NCI-H1436 (cell line): ENCODE measurements around the gene SURF6.
"Not testable (repeated sequence)": the region's sequence is repeated elsewhere in the genome, so short reads cannot be mapped to it uniquely, and the experiment has no call there.

Experiments
- DNase-seq: peaks from one replicate; lab custom pipeline; 2025; lab: John Stamatoyannopoulos, UW

SURF6 gene

DNA sequence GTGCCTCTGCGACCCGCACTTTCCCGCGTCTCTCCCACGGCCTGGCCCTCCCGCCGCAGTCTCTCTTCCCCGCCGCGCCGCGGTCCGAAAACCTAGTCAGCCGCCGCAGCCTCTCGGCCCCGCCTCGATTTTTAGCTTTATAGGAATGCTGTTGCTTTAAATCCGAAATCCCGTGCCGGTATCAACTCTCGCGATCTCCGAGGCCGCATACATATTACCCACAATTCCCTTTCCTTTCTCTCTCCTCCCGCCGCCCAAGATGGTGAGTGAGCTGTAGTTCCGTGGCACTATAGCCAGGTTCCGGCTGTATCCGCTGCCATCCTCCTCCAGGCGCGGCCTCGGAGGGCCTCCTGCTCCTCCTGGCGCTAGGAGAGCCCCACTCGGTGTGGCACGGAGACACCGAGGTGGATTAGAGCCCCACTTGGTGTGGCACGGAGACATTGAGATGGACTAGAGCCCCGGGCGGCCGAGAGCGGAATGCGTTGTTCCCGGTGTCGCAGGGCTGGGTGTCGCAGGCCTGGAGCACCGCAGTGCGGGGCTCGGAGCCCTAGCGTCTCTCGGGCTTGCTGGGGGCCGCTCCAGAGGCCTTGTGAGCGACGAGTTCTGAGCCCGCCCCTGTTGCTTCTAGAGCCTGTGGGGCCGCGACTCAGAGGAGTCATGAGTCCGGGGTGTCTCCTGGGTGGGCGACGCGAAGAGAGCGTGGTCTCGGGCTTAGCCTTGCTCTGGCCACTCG lies 12.2 kb upstream of the SURF6 start, which contains the start of the genes MED22 and RPL7A:
Gene MED22 (minus strand): TSS at position 147 of the 733 bp plus-strand sequence. CDS start 1,469 bp downstream, outside the sequence.
Gene RPL7A (plus strand): TSS at position 234 of the 733 bp plus-strand sequence. CDS start 26 bp downstream, at position 260.
- DNase-seq = peak; percentile 92

DNA sequence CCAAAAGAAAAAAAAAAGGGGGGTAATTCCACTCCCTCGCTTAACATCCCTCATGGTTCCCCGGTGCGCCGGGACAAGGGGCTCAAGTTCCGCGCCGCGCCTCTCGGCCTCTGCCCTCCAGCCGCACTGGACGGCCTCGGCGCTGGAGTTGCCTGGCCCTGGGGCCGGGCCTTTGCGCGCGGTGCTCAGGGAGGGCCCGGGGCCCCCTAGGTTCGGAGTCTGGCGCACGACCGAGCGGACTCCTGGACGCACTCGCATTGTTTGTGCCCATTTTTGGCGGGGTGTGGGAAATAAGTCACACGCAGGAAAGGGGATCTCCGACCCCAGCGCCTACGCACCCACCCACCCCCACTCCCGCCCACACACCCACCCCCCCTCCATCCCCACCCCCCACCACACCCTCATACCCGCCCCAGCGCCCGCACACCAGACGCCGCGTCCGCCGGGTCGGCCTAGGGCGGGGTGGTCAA lies 11.6 kb upstream of the SURF6 start:
- DNase-seq = no peak

DNA sequence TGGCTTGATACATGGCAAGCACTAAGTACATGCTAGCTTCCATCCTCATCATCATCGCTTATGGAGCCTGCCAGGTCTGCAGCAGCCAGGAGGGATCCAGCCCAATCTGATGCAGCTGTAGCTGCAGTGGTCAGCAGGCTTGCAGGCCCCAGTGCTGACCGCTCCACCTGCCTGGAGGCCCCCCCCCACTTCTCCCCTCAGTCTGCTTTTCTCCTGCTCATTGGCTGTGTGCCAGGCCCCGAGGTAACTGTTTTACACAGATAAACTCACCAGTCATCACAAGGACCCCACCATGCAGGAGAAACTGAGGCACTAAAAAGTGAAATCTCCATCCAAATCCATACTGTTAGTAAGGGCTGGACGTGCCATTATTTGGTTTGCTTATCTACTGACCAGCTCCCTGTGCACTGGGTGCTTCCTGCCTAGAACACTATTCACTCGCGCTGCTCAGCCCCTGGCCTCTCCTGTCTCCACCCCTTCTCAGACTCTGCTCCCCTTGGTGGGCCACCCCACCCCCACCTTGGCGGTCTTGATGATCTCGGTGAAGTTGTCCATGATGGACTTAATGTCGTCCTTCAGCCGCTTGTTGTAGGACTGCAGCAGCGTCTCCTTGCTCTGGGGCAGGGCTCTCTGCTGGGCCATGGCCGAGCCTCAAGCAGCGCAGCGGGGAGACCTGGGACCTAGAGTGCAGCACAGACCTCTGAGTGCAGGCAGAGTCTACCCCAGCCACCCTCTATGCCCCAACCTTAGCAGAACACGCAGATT lies 10.2 kb upstream of the SURF6 start:
- DNase-seq = no peak

DNA sequence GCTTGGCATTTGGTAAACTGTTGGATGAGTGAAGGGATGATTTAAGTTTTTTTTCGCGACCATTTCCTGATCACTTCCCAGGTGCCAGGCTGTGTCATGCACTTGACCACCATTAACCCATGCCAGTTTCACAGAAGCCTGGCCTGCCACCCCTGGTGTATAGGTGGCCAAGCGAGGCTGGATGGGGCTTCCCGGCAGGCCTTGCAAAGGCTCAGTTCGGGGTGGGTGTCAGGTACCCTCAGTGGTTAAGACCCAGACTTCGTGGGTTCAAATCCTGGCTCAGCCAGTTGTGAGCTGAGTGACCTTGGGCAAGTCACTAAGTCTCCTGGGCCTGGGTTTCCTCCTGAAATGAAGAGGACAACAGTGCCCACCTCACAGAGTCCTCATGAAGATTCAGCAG lies 9.6 kb upstream of the SURF6 start:
- DNase-seq = no peak

DNA sequence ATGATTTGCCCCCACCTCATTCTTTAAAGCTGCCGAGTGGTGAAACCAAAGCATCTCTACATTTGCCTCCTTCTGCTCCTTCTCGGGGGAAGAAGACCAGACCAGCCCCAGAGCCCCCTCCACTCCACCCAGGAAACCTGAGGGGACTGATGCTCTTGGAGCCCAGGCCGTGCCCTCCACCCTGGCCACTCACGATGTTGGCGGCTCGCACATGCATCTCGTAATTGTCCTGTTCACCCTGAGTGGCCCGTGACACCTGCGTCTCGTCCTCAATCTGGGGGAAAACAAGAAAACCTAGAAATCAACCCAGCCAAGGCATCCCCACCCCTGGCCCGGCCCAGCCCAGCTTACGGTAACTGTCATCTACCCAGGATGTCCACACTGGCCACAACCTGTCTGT lies 9.0 kb upstream of the SURF6 start:
- no peak for DNase-seq

DNA sequence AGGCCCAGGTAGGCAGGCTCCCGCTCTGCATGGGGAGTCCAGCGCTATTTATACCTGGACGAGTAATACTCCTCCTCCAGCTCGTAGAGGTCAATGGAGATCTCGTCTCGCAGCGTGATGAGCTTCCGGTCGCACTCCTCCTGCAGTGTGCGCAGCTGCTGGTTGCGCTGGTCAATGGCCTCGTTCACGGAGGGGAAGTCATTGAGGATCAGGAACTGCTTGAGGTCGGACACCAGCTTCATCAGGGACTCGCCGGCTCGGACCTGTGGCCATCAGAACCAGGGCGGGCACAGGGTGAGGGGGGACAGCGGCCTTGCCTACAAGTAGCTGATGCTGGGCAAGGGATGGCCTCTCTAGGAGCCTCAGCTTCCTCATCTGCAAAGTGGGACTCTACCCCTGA lies 8.1 kb upstream of the SURF6 start:
- DNase-seq = no peak

DNA sequence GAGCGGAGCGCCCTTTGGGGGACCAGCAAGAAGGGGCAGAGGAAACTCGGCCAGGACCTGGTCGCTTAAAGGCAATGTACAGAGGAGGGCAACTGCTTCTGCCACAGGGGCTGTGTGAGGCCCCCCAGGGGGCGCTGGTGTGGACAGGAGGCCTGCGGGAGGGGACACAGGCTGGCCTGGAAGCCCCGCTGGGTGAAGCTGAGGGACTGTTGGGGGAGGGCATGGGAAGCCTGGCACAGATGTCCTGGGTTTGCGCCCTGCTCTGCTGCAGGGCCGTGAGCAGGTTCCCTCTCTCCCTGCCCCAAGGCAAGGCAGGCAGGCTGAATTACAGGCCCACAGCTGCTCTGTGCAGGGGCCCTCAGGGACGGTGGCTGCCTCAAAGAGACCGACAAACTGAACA lies 6.6 kb upstream of the SURF6 start:
- DNase-seq = no peak

DNA sequence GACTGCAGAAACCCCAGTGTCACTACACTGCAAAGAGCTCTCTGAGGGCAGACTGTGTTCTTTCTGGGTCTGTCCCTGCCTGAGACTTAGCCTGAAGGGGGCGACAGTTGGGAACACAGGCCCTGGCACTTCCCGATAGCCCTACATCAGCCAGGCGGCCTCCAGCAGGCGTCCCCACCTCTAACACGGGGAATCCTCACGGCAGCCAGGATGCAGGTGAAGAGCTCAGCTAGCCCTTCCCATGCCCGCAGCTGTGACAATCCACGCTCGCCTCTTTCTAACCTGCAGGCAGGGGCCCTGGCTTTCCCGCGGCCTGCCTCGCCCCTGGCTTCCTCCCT lies 6.0 kb upstream of the SURF6 start:
- DNase-seq = no peak

DNA sequence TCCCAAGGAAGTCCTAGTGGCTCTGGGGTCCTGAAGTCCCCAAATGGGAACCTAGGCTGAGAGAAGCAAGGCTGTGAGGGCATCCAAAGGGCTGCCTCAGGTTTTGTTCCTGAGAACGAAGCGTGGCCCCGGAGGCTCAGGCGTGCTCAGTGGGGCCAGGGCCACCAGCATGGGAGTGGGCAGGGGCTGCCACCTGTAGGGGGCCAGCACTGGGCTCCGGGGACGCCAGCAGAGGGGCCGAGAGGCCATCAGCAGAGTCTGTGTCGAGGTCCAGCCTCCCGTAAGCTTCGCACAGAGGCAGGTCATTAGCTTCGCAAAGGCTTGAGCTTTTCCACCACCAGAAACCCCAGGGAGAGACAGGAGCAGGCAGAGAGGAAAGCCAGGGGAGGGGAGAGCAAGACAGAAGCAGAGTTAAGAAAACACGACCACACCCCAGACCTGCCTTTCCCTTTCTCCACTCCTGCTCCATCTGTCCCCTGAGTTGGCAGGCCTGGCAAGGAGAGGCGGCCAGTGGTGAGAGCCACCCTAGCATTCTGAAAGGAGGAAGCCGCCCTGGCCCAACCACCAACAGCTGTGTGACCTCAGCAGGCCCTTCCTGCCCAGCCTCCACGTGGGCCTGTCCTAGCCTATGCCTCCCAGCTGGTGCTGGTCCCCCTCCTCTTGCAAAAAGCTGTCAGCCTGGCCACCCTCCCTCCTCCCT lies 5.5 kb upstream of the SURF6 start:
- DNase-seq = no peak

DNA sequence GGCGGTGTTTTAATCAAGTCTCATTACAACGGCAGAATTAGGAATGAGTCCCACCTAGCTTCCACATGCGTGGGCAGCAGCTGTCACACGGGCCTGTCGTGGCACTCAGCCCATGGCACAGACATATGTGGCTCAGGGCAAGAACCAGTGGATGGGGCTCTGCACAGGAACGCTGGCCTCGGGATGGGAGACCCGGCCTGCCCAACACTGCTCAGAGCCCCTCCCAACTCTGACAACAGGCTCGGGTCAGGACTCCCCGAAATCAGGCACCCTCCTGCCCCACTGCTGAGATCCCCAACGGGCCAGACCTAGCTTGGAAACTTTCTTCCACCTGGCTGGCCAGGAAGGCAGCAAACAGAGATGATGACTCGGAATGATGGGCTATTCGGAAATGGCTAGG lies 4.9 kb upstream of the SURF6 start:
- DNase-seq = no peak

DNA sequence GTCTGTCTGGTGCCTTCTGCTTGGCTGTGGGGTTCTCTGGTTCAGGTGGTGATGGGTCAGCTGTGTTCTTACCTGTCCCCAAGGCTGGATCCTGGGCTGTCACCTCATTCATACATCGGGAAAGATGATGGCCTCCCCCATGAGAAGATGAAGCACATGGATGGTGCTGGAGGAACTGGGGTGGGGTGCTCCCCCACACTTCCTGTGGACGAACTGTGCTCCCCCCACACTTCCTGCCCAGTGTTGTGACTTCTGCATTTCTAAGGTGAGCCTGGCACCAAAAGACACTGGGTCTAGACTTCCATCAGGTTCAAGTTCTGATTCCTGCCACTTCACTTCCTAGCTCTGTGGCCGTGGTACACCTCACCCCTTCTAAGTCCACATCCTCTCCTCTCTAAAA lies 4.3 kb upstream of the SURF6 start:
- no peak for DNase-seq

DNA sequence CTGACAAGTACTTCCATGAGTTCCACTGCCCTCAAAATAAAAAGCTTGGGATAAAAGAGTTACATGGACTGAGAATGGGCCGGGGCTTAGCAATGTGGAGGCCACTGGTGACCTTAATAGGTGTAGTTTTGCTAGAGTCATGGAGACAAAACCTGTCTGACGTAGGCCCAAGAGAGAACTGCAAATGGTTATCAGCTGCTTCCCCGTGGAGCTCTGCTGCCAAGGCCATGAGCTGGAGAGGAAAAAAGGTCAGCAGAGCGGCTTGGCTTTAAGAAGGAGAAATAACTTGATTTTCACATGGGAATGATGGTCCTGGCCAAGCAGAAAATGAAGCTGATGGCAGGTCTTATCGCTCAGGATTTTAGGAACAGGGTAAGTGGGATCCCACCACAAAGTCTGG lies 3.7 kb upstream of the SURF6 start:
- DNase-seq = no peak

DNA sequence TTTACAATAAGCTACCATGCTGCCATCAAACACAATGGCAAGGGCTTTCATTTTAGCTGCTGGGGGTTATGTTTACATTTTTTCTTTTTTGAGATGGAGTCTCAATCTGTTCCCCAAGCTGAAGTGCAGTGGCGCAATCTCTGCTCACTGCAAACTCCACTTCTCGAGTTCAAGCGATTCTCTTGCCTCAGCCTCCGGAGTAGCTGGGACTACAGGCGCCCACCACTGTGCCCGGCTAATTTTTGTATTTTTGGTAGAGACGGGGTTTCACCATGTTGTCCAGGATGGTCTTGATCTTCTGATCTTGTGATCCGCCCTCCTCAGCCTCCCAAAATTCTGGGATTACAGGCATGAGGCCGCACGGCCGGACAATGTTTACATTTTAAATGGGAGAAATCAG lies 1.1 kb downstream of the SURF6 start:
- not testable (repeated sequence) for DNase-seq

DNA sequence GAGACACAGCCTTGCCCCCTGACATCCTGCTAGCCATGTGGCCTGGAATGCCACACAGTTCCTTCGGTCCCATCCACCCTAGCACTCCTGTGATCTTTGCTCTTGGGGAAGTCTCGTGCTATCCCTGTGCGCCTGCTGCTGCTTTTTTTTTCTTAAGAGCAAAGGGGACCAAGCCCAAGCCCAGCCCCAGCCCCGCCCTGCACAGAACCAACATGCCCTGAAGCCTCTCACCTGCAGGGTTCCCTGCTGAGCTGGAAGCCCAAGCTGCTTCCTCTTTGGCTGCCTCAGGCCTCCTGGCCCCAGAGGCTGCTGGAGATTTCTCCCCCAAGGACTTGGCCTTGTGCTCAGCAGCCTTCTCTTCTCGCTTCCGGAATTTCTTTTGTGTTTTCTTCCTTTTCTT lies 1.8 kb downstream of the SURF6 start:
- DNase-seq = no peak

DNA sequence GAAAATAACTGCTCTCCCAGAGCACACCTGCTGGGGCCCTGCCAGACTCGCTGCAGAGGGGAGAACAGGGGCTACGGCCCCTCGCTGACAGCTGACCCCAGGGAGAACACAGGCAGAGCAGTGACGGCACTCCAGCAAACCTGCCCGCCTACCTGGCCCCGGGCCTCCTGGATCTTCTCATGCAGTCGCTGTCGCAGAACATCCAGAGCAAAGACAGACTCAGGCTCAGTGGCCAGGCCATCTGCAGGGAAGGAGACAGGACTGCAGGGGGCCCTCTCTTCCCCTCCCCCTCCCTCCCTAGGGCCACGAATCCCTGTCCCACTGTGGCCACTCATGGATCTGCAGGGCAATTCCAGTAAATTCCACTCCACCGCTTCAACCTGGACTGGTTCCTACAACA lies 2.4 kb downstream of the SURF6 start:
- DNase-seq = no peak

DNA sequence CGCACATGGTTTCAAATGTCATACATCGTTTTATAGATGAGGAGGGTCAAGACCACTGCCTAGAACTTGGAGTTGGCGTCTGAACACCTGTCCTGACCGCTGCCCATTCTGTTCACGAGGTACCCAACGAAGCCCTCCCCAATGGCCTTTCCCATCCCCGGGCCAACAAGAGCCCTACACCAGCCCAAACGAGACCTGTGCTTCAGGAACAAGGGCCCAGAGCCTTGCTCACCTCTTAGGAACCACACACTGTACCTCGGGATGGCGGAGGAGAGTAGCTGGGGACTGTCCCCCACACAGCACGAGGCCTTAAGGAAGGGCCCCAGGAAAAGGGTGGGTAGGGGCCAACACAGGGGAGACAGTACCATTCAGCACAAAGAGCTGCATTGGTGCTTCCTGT lies 3.0 kb downstream of the SURF6 start:
- DNase-seq = no peak

DNA sequence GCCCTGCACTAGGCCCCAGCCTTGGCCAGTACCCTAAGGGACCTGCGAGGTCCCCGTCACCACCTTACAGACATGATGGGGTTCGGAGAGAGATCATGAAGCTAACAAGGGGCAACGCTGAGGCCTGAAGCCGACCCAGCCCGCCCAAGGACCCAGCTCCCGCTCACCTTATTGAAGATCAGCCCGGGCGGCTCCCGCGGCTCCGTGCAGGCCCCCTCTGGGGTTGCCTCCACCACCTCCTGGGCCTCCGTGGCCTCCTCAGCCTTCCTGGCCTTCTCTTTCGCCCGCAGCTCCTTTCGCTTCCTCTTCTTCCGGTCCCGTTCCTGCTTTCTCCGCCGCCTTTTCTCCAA lies 3.6 kb downstream of the SURF6 start:
- no peak for DNase-seq

DNA sequence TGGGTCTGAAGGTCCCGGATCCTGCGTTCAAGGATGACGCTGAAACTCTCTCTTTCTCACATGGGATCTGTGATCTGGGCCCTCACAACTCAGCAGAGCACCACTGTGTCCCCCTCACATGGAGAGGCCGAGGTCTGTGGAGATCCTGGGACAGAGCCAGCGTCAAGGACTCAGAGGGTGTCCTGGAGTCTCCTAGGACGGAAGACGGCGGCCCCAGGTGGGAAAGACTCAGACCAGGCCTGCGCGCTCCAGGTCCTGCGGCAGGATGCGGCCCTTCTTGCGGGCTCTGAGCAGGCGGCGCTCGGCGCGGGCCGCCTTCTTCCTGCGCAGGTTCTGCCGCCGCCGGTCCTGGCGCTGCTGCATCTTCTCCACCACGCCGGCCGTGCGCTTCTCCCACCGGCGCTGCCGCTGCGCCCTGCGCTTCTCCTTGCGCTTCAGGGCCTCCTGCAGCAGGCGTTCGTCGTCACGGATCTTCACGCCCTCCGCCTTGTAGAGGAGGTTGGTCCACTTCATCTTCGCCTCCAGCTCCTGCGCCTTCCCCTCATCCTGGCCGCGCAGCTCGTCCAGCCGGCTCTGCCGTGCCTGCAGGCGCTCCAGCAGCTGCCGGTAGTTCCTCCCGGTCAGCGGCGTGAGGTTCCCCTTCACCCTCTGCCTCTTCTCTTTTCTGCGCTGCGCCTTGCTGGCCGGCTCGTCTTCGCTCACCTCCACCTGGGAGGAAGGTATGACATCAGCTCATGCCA lies 4.2 kb downstream of the SURF6 start:
- no peak for DNase-seq

DNA sequence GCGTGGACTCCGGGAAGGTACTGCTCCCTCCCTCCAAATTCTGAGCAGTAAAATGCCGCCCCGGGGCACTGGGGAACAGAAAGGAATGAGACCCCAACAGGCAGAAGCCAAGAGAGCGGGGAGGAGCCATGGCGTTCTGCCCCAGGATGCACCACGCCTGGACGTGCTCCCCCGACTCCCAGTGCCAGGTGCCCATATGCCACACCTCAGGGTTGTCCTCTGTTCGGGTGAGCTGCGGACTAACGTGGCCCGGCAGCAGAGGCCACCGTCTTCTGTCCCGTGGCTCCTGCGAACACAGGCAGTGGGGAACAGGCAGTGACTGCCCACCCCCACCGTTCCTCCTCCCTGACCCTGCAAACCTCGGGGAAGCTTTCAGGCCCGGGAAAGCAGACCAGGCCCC lies 4.8 kb downstream of the SURF6 start:
- no peak for DNase-seq

DNA sequence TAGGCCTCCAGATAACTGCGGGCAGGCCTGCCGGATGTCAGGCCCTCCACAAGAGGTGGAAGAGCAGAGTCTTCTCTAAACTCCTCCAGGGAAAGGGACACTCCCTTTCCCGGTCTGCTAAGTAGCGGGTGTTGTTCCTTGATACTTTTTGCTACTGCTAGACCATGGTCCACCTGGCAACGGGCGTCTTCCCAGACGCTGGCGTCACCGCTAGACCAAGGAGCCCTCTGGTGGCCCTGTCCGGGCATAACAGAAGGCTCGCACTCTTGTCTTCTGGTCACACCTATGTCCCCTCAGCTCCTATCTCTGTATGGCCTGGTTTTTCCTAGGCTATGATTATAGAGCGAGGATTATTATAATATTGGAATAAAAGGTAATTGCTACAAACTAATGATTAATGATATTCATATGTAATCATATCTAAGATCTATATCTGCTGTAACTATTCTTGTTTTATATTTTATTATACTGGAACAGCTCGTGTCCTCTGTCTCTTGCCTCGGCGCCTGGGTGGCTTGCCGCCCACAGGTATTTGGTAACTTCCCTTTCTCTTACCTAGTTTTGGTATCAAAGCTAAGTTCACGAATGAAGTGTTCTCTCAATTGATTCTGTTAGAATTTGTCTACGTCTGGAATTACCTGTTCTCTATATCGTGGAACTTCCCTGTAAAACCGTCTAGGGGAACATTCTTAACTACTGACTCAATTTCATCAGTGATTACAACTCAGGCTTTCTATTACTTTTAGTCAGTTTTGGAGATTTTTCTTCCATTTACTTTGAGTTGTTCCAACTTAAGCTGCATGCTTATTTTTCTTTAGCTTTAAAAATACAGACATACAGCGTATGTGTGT lies 6.5 kb downstream of the SURF6 start:
- DNase-seq = not testable (repeated sequence)

DNA sequence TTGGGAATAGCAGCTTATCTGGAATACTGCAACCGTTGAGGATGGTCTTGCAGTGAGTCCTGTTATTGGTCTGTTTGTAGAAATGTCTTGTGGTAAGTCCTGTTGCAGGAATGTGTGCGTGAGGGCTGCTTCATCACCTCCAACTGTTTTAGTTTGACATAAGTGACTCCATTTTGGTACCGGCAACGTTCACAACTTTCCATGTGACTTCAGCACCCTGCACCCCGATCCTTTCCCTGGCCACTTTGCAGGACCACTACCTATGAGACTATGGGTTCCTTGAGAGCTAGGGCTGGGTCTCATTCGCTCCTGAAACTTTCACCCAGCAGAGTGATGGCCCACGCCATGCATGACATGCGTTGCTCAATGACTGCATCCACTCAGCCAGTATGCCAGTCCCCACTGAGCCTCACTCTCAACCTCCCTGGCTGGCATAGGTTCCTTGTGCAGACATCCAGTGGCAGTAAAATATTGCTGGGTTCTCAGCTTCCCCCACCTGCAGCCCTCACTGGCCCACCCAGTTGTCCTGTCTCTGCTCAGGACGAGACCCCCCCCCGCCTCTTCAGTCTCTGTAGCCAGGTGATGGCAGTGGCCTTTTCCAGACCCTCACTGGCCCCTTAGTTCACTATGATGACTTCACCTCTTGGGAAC lies 8.0 kb downstream of the SURF6 start:
- DNase-seq = no peak
